ENCODE results near the gene C14orf180. TPM values are rescaled to one million over a fixed set of nuclear protein-coding genes. Genes with fewer than 3 reads are reported as not detected.

C14orf180 gene
- polyA plus RNA-seq, 1 experiment = not detected

DNA sequence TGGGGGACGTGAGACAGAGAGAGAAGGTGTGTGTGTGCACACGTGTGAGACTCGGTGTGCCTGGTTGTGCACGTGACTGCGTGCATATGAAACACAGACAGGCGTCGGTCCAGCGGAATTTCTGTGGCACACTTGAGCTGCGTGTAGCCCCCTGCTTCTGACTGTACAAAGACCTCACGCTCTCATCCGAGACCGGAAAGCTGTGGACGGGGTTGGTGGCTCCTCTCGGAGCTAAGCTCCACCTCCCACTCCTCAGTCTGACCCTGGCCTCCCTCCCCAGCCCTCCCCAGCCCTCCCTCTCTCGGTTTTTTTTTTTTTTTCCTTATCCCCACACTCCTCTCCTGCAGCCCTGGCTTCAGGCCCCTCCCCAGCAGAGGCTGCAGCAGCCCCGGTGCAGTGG is 8.3 kb upstream of the C14orf180 start:
- TF ChIP-seq CTCF (IDR thresholded peaks at IDR 0.05; ENCODE audit: low read depth, low read length) = no peak
- H3K27ac ChIP-seq (ENCODE audit: low read depth, low read length) = no peak overlapping the region
- H3K27me3 ChIP-seq (ENCODE audit: control insufficient read depth, insufficient read depth, low read length) = peaks cover 11% of the 10 kb centered on the region
- POLR2A ChIA-PET = no interaction called here
- no peaks in the 10 kb centered on the region; the same call in 1 of the 2 replicates for H3K9me3 ChIP-seq (ENCODE audit: control insufficient read depth, insufficient read depth, low read length)
- no peak for DNase-seq (ENCODE audit: low read depth, low spot score)
- no peak overlapping the region for H3K4me3 ChIP-seq (ENCODE audit: low read depth, low read length)
- CTCF ChIA-PET = no interaction called here

DNA sequence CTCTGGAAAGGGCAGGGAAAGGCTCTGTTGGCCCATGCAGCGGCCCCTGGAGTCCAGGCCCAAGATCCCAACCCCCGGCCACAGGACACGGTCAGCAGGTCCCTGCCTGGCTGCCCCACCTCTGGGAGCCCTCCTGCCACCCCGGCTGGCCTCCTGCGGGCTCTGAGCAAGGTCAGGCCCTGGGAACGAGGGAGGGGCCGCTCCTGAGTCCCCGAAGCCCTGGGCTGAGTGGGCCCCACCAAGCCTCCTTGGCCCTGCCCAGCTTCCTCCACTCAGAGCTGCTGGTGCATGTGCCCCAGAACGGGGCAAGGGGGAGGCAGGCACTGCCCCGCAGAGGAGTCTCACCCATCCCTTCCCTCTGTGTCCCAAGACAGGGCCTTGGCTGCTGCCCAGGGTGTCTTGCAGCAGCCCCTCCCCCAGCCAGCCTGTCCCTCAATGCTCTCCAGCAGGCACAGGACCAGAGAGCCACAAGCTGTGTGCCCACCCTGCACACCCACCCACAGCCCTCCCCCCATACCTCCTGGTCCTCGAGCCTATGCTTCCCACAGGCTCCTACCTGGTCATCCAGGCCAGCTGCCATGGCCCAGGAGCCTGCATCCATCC is 7.4 kb upstream of the C14orf180 start:
- no peak for DNase-seq (ENCODE audit: low read depth, low spot score)
- CTCF ChIA-PET = no interaction called here
- H3K27ac ChIP-seq (ENCODE audit: low read depth, low read length) = no peak overlapping the region
- POLR2A ChIA-PET = no interaction called here
- H3K4me3 ChIP-seq (ENCODE audit: low read depth, low read length) = no peak overlapping the region
- H3K27me3 ChIP-seq (ENCODE audit: control insufficient read depth, insufficient read depth, low read length) = peaks cover 8% of the 10 kb centered on the region
- H3K9me3 ChIP-seq (ENCODE audit: control insufficient read depth, insufficient read depth, low read length) = no peaks in the 10 kb centered on the region; the same call in 1 of the 2 replicates
- TF ChIP-seq CTCF (IDR thresholded peaks at IDR 0.05; ENCODE audit: low read depth, low read length) = no peak

- TF ChIP-seq CTCF (IDR thresholded peaks at IDR 0.05; ENCODE audit: low read depth, low read length) = no peak
- Histone ChIP-seq H3K27me3 (ENCODE audit: control insufficient read depth, insufficient read depth, low read length) (peaks cover 8% of the 10 kb centered on the region), H3K4me3 (ENCODE audit: low read depth, low read length) (no peak overlapping the region), H3K27ac (ENCODE audit: low read depth, low read length) (no peak overlapping the region), H3K9me3 (ENCODE audit: control insufficient read depth, insufficient read depth, low read length) (no peaks in the 10 kb centered on the region; the same call in 1 of the 2 replicates)
- POLR2A ChIA-PET = no interaction called here
- CTCF ChIA-PET = no interaction called here
- DNase-seq (ENCODE audit: low read depth, low spot score) = no peak
Observed at GRCh38 chr14:104572668-104573067, 6.9 kb upstream of the C14orf180 start.

DNA sequence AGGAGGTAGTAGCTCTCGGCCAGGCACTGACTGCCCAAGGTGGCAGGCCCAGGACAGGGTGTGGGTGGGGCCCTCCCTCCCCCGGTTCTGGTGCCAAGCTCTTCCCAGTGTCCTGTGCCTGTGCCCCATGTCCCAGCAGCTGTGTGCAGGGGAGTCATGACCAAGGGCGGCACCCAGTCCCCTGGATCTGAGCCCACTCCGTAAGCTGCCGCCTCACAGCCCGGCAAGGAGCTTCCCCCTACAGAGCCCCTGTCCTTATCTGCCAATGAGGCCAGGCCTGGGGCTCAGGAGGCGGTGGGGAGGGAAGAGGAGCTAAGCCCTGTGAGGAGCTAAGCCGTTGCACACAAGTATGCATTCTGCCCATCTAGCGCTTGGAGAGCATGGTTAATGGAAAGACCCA is 5.6 kb upstream of the C14orf180 start:
- H3K27me3 ChIP-seq (ENCODE audit: control insufficient read depth, insufficient read depth, low read length) = peaks cover 10% of the 10 kb centered on the region
- POLR2A ChIA-PET = no interaction called here
- no peak overlapping the region for H3K4me3 ChIP-seq (ENCODE audit: low read depth, low read length)
- CTCF ChIA-PET = no interaction called here
- no peak overlapping the region for H3K27ac ChIP-seq (ENCODE audit: low read depth, low read length)
- TF ChIP-seq CTCF (IDR thresholded peaks at IDR 0.05; ENCODE audit: low read depth, low read length) = no peak
- DNase-seq (ENCODE audit: low read depth, low spot score) = no peak
- H3K9me3 ChIP-seq (ENCODE audit: control insufficient read depth, insufficient read depth, low read length) = no peaks in the 10 kb centered on the region; the same call in 1 of the 2 replicates

- Histone ChIP-seq H3K27me3 (ENCODE audit: control insufficient read depth, insufficient read depth, low read length) (peaks cover 12% of the 10 kb centered on the region), H3K4me3 (ENCODE audit: low read depth, low read length) (no peak overlapping the region), H3K27ac (ENCODE audit: low read depth, low read length) (no peak overlapping the region), H3K9me3 (ENCODE audit: control insufficient read depth, insufficient read depth, low read length) (no peaks in the 10 kb centered on the region; the same call in 1 of the 2 replicates)
- ChIA-PET POLR2A (no interaction called here), CTCF (no interaction called here)
- no peak for TF ChIP-seq CTCF (IDR thresholded peaks at IDR 0.05; ENCODE audit: low read depth, low read length)
- DNase-seq (ENCODE audit: low read depth, low spot score) = no peak
Observed at GRCh38 chr14:104574536-104574935, 5.0 kb upstream of the C14orf180 start.
